ENCODE data around the gene IPO13. TPM values are rescaled to one million over a fixed set of nuclear protein-coding genes. Genes with fewer than 3 reads are reported as not detected.

IPO13 gene
- total RNA-seq, 4 donors from 2014 or later: 19.3 to 32.4 (median 20.5) TPM

GRCh38 chr1:43921022-43921421 is 25.7 kb upstream of the IPO13 start:
- WGBS, 2 donors: 95% methylated on average over 5 to 6 of the region's 6 CpGs
- H3K27ac ChIP-seq: no peak overlapping the region
- no peaks in the 10 kb centered on the region for H3K4me1 ChIP-seq
- H3K9me3 ChIP-seq: no peaks in the 10 kb centered on the region
- intact Hi-C loops (cut with DNase I): no loop called here
- no peak for TF ChIP-seq POLR2A (IDR thresholded peaks at IDR 0.05)
- H3K36me3 ChIP-seq: peaks cover 0 to 9% (median 0%) of the 10 kb centered on the region in 3 donors
- no peaks in the 10 kb centered on the region for H3K27me3 ChIP-seq
- DNase-seq: no peak
- H3K4me3 ChIP-seq: no peak overlapping the region

GRCh38 chr1:43924516-43924915 is 22.2 kb upstream of the IPO13 start:
- Histone ChIP-seq H3K27ac (no peak overlapping the region), H3K4me1 (peaks cover 0 to 3% (median 0%) of the 10 kb centered on the region in 3 donors), H3K27me3 (no peaks in the 10 kb centered on the region), H3K4me3 (no peak overlapping the region), H3K36me3 (peaks cover 0 to 10% (median 0%) of the 10 kb centered on the region in 3 donors), H3K9me3 (no peaks in the 10 kb centered on the region)
- no peak for TF ChIP-seq CTCF (IDR thresholded peaks at IDR 0.05)
- TF ChIP-seq POLR2A (IDR thresholded peaks at IDR 0.05): no peak
- DNase-seq: no peak
- intact Hi-C loops (cut with DNase I): no loop called here
- WGBS, 2 donors: 64 to 69% methylated on average over 4 of the region's 4 CpGs

DNA sequence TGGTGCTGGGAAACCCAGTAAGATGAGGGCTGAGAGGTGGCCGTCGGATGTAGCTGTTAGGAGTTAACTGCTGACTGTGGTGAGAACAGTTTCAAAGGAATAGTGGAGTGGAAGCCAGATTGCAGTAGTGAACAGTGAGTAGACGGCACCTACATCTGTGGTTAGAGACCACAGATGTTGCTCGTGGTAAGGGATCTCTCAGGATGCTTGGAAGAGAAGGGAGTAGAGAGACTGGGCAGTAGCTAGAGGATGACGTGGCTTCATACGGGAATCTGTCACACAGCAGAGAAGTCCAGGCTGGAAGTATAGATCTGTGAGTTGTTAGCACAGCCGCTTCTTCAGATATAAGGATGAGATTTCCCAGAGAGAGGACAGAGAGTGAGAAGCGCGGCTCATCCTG is 20.9 kb upstream of the IPO13 start:
- DNase-seq: no peak
- Histone ChIP-seq H3K9me3 (no peaks in the 10 kb centered on the region), H3K27ac (no peak overlapping the region), H3K27me3 (no peaks in the 10 kb centered on the region), H3K4me1 (peaks cover 0 to 16% (median 11%) of the 10 kb centered on the region in 3 donors), H3K4me3 (no peak overlapping the region), H3K36me3 (peaks cover 0 to 10% (median 0%) of the 10 kb centered on the region in 3 donors)
- intact Hi-C loops (cut with DNase I): no loop called here
- WGBS, 2 donors: 92 to 94% methylated on average over 9 of the region's 9 CpGs
- no peak for TF ChIP-seq POLR2A (IDR thresholded peaks at IDR 0.05)
- no peak for TF ChIP-seq CTCF (IDR thresholded peaks at IDR 0.05)

GRCh38 chr1:43930168-43930948 is 16.4 kb upstream of the IPO13 start:
- no peak for DNase-seq
- intact Hi-C loops (cut with DNase I): no loop called here

DNA sequence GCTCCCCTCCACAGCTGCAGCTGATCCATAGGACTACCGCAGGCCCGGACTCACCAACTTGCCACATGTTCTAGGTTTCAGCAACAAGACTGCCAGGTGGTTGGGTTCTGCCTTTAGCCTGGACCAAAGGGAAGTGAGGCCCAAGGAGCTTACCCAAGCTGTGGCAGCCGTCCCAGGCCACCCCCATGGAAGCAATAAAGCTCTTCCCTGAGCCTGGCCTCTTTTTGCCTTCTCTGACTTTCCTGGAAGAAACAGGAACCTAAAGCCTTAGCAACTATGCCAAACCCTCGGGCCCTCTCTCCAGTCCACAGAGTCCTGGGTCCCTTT is 15.8 kb upstream of the IPO13 start:
- no peak for DNase-seq
- no peak overlapping the region for H3K4me3 ChIP-seq
- TF ChIP-seq POLR2A (IDR thresholded peaks at IDR 0.05) (no peak), CTCF (IDR thresholded peaks at IDR 0.05) (no peak)
- no peaks in the 10 kb centered on the region for H3K9me3 ChIP-seq
- peaks cover 21 to 63% (median 45%) of the 10 kb centered on the region in 3 donors for H3K4me1 ChIP-seq
- peaks cover 0 to 2% (median 0%) of the 10 kb centered on the region in 3 donors for H3K36me3 ChIP-seq
- intact Hi-C loops (cut with DNase I): no loop called here
- peaks cover 0 to 22% (median 0%) of the 10 kb centered on the region in 4 donors for H3K27me3 ChIP-seq
- peak overlapping the region in 2 of 4 donors; percentile 52 for H3K27ac ChIP-seq
- 17% methylated on average over 2 of the region's 4 CpGs; no CpG with 5 or more reads in 1 of the 2 donors for WGBS, 2 donors

More at GRCh38 chr1:43930168-43930948, 16.4 kb upstream of the IPO13 start:
- Histone ChIP-seq H3K9me3 (no peaks in the 10 kb centered on the region), H3K27ac (peak overlapping the region in 2 of 4 donors; percentile 52), H3K4me1 (peaks cover 17 to 57% (median 40%) of the 10 kb centered on the region in 3 donors), H3K4me3 (no peak overlapping the region), H3K27me3 (peaks cover 0 to 22% (median 0%) of the 10 kb centered on the region in 4 donors), H3K36me3 (peaks cover 0 to 8% (median 0%) of the 10 kb centered on the region in 3 donors)
- 77 to 80% methylated on average over 3 to 7 of the region's 10 CpGs for WGBS, 2 donors
- TF ChIP-seq POLR2A (IDR thresholded peaks at IDR 0.05): no peak
- TF ChIP-seq CTCF (IDR thresholded peaks at IDR 0.05): peak in 5 of 6 experiments; percentile 23 to 64 (median 37)

Measured in esophagus squamous epithelium (tissue), 5 donors.